ENCODE results near the gene PYHIN1. TPM values are rescaled to one million over a fixed set of nuclear protein-coding genes. Genes with fewer than 3 reads are reported as not detected.

The PYHIN1 gene
- total RNA-seq, 3 donors from 2014 or later, result 2.5 to 2.9 (median 2.6) TPM

DNA sequence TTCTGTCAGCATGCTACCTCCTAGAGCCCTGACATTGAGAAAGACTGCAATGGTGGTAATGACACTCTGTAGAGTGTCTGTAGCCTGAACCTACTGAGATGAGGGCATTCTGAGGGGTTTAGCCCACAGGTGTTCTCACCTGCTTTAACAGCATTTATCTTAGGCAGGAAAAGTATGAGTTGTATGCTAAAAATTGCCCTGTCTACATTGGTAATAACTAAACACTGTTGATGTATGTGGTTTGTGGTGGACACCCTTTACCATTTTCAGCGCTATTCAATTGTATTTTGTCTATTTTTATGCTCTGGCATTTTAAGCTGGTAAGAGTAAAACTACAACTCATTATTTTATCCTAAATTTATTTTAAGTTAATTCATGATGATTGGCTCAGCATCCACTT lies 10.0 kb downstream of the PYHIN1 start:
- H3K9me3 ChIP-seq, result no peaks in the 10 kb centered on the region
- DNase-seq (ENCODE audit: low spot score in 2 of 2), result no peak
- H3K4me3 ChIP-seq, result no peak overlapping the region
- no peak overlapping the region for H3K27ac ChIP-seq
- no peaks in the 10 kb centered on the region for H3K4me1 ChIP-seq
- no peaks in the 10 kb centered on the region for H3K36me3 ChIP-seq
- TF ChIP-seq CTCF (IDR thresholded peaks at IDR 0.05) (no peak), POLR2AphosphoS5 (IDR thresholded peaks at IDR 0.05) (no peak), POLR2A (IDR thresholded peaks at IDR 0.05) (no peak)
- H3K27me3 ChIP-seq, result no peaks in the 10 kb centered on the region
- intact Hi-C loops (cut with DNase I; ENCODE audit: low total_unique reads), result no loop called here

DNA sequence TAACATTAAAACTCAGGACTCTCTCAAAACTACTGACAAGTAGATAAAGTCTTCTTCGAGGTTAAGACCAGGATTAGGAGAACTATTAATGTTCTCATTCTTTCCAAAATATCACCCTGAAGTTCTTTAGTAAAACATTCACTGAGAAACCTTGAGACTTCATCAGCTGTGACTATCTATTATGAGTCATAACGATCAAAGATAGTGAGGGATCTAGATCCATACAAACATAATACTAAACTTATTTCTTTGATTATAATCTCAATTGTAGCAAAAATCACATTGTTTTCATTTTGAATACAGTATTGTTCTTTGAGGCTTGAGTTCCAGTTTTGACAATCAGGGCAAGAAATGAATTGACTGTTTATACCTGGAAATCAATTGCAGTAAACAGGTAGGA lies 11.1 kb downstream of the PYHIN1 start:
- DNase-seq (ENCODE audit: low spot score in 2 of 2), result no peak
- intact Hi-C loops (cut with DNase I; ENCODE audit: low total_unique reads), result no loop called here
- Histone ChIP-seq H3K36me3 (no peaks in the 10 kb centered on the region), H3K4me3 (no peak overlapping the region), H3K27ac (no peak overlapping the region), H3K27me3 (no peaks in the 10 kb centered on the region), H3K9me3 (no peaks in the 10 kb centered on the region), H3K4me1 (no peaks in the 10 kb centered on the region)
- TF ChIP-seq POLR2A (IDR thresholded peaks at IDR 0.05) (no peak), CTCF (IDR thresholded peaks at IDR 0.05) (no peak), POLR2AphosphoS5 (IDR thresholded peaks at IDR 0.05) (no peak)

- TF ChIP-seq POLR2AphosphoS5 (IDR thresholded peaks at IDR 0.05), result no peak
- no peak for TF ChIP-seq CTCF (IDR thresholded peaks at IDR 0.05)
- TF ChIP-seq POLR2A (IDR thresholded peaks at IDR 0.05), result no peak
These were observed 11.7 kb downstream of the PYHIN1 start for GRCh38 chr1:158943059-158943458.

GRCh38 chr1:158945061-158945460 lies 13.7 kb downstream of the PYHIN1 start:
- Histone ChIP-seq H3K9me3 (no peaks in the 10 kb centered on the region), H3K36me3 (no peaks in the 10 kb centered on the region), H3K27ac (no peak overlapping the region), H3K4me3 (no peak overlapping the region), H3K27me3 (no peaks in the 10 kb centered on the region), H3K4me1 (no peaks in the 10 kb centered on the region)
- intact Hi-C loops (cut with DNase I; ENCODE audit: low total_unique reads), result loop anchor here (5.0 kb wide), 1 partner anchor 1147 kb away; no protein-coding TSS in a partner anchor
- TF ChIP-seq POLR2AphosphoS5 (IDR thresholded peaks at IDR 0.05) (no peak), CTCF (IDR thresholded peaks at IDR 0.05) (no peak), POLR2A (IDR thresholded peaks at IDR 0.05) (no peak)
- no peak for DNase-seq (ENCODE audit: low spot score in 2 of 2)

More at GRCh38 chr1:158943059-158943458, 11.7 kb downstream of the PYHIN1 start:
- H3K9me3 ChIP-seq, result no peaks in the 10 kb centered on the region
- no peak overlapping the region for H3K4me3 ChIP-seq
- DNase-seq (ENCODE audit: low spot score in 2 of 2), result no peak
- no peaks in the 10 kb centered on the region for H3K27me3 ChIP-seq
- intact Hi-C loops (cut with DNase I; ENCODE audit: low total_unique reads), result no loop called here
- no peak overlapping the region for H3K27ac ChIP-seq
- H3K36me3 ChIP-seq, result no peaks in the 10 kb centered on the region
- H3K4me1 ChIP-seq, result no peaks in the 10 kb centered on the region

DNA sequence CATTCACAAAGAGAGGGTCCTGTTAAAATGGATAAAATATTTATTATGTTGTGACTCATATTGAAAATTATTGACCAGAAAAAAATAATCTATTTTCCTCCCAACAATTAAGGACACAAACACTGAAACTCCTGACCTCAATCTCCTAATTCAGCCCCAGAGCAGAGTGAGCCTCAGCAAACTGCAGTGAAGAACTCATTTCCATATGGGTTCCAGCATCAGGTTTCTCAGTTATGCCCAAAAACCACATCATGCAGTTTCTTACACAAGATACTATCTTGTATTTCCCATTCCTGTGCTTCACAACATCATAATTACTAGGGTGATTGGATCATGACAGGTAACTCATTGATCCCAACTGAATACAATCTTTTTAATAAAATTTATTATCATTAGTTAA lies 15.4 kb downstream of the PYHIN1 start:
- TF ChIP-seq POLR2A (IDR thresholded peaks at IDR 0.05) (no peak), POLR2AphosphoS5 (IDR thresholded peaks at IDR 0.05) (no peak), CTCF (IDR thresholded peaks at IDR 0.05) (no peak)
- DNase-seq (ENCODE audit: low spot score in 2 of 2), result no peak
- intact Hi-C loops (cut with DNase I; ENCODE audit: low total_unique reads), result loop anchor here (5.0 kb wide), 1 partner anchor 1146 kb away; no protein-coding TSS in a partner anchor
- Histone ChIP-seq H3K4me1 (no peaks in the 10 kb centered on the region), H3K4me3 (no peak overlapping the region), H3K36me3 (no peaks in the 10 kb centered on the region), H3K27ac (no peak overlapping the region), H3K27me3 (no peaks in the 10 kb centered on the region), H3K9me3 (no peaks in the 10 kb centered on the region)
